Lung (tissue), 12 donors: ENCODE results near the gene METTL24. TPM values are rescaled to one million over a fixed set of nuclear protein-coding genes. Genes with fewer than 3 reads are reported as not detected.

Experiments
- ATAC-seq: fragments of 200-7000 bp; cut with Tn5 transposase; one replicate; pipeline ENCODE4 v1.9.1; 2020; ENCODE audit warnings: moderate number of reproducible peaks; ENCODE audit not compliant: insufficient read depth, low FRiP score
- DNase-seq, 3 donors: peaks; one replicate each; pipeline ENCODE4 v3.0.0-alpha.2; 2013 to 2017
- H3K27ac ChIP-seq, 2 donors: one replicate each; pipeline ENCODE4 v1.5.1; 2013; ENCODE audit warnings: mild to moderate bottlenecking in 2 of 2, moderate library complexity in 2 of 2, control low read depth in 1 of 2, inconsistent platforms in 1 of 2, low read depth in 1 of 2, low read length in 1 of 2
- H3K27me3 ChIP-seq, 3 donors: one replicate each; pipeline ENCODE4 v1.5.1; 2013; ENCODE audit warnings: low read length in 2 of 3; ENCODE audit not compliant: control insufficient read depth in 3 of 3, insufficient read depth in 3 of 3
- H3K36me3 ChIP-seq, 4 donors: one replicate each; pipeline ENCODE4 v1.5.1; 2013; ENCODE audit warnings: low read length in 4 of 4, mild to moderate bottlenecking in 1 of 4, moderate library complexity in 1 of 4; ENCODE audit not compliant: control insufficient read depth in 4 of 4, insufficient read depth in 4 of 4
- H3K4me1 ChIP-seq, 5 donors: one replicate each; pipeline ENCODE4 v1.5.1; 2013; ENCODE audit warnings: low read length in 5 of 5, mild to moderate bottlenecking in 2 of 5, moderate library complexity in 1 of 5; ENCODE audit not compliant: control insufficient read depth in 5 of 5, insufficient read depth in 5 of 5
- H3K4me3 ChIP-seq: one replicate; pipeline ENCODE4 v1.5.1; 2013; ENCODE audit warnings: mild to moderate bottlenecking, control low read depth, moderate library complexity
- H3K9ac ChIP-seq, 2 donors: one replicate each; pipeline ENCODE4 v1.5.1; 2013; ENCODE audit warnings: low read length in 2 of 2, control low read depth in 1 of 2; ENCODE audit not compliant: insufficient read depth in 1 of 2
- H3K9me3 ChIP-seq, 4 donors: one replicate each; pipeline ENCODE4 v1.5.1; 2013; ENCODE audit warnings: low read length in 3 of 4, mild to moderate bottlenecking in 1 of 4, moderate library complexity in 1 of 4; ENCODE audit not compliant: control insufficient read depth in 4 of 4, insufficient read depth in 3 of 4
- CTCF ChIP-seq: IDR thresholded peaks from 2 replicates; pipeline ENCODE4 v1.5.1; 2012; ENCODE audit warnings: mild to moderate bottlenecking; ENCODE audit errors: control extremely low read depth, extremely low read depth
- WGBS, 2 donors: extraction: QIAGEN DNeasy Blood & Tissue Kit; methylation state at CpG; one replicate each; pipeline ENCODE4 v1.1.7; 2013; 5-methylcytosine and 5-hydroxymethylcytosine counted together
- polyA plus RNA-seq, 2 donors: library from polyadenylated mRNA; stranded (reverse); fragments of 200-250 nt; gene quantifications; one replicate each; pipeline ENCODE4 v1.2.1, GENCODE V29; 2013
- total RNA-seq, 2 donors: library from RNA; depleted of rRNA in 1 of 2; stranded (reverse); fragments of >200 nt in 1 of 2; gene quantifications; one replicate each; pipeline ENCODE4 v1.2.1, GENCODE V29; 2014 to 2021
- donor health status: control.
- donor health status: control.
- donor health status: Bipolar disorder and iron deficiency.
- donor health status: healthy.
- donor health status: DM: yes; HTN: yes; CAD: no.

METTL24 gene
- total and polyA plus RNA-seq, 4 donors, result 0.73 to 3.7 (median 2.0) TPM; not detected in 1

GRCh38 chr6:110226261-110226660, 131.9 kb downstream of the METTL24 start:
- no peak for TF ChIP-seq CTCF
- no peak for ATAC-seq
- H3K27ac ChIP-seq, result no peak overlapping the region
- no peaks in the 10 kb centered on the region for H3K4me1 ChIP-seq
- H3K27me3 ChIP-seq, result no peaks in the 10 kb centered on the region
- no peak overlapping the region for H3K4me3 ChIP-seq
- no peak for DNase-seq
- WGBS, 2 donors, result 93 to 100% methylated on average over 1 of the region's 1 CpG
- H3K36me3 ChIP-seq, result peaks cover 8 to 31% (median 13%) of the 10 kb centered on the region in 4 donors
- no peaks in the 10 kb centered on the region for H3K9me3 ChIP-seq
- no peak overlapping the region for H3K9ac ChIP-seq

GRCh38 chr6:110221738-110222137, 136.4 kb downstream of the METTL24 start:
- H3K27ac ChIP-seq, result no peak overlapping the region
- H3K4me3 ChIP-seq, result no peak overlapping the region
- peaks cover 11 to 33% (median 18%) of the 10 kb centered on the region in 4 donors for H3K36me3 ChIP-seq
- ATAC-seq, result no peak
- TF ChIP-seq CTCF, result no peak
- no peaks in the 10 kb centered on the region for H3K9me3 ChIP-seq
- no peaks in the 10 kb centered on the region for H3K4me1 ChIP-seq
- no peak overlapping the region for H3K9ac ChIP-seq
- DNase-seq, result no peak
- H3K27me3 ChIP-seq, result no peaks in the 10 kb centered on the region

DNA sequence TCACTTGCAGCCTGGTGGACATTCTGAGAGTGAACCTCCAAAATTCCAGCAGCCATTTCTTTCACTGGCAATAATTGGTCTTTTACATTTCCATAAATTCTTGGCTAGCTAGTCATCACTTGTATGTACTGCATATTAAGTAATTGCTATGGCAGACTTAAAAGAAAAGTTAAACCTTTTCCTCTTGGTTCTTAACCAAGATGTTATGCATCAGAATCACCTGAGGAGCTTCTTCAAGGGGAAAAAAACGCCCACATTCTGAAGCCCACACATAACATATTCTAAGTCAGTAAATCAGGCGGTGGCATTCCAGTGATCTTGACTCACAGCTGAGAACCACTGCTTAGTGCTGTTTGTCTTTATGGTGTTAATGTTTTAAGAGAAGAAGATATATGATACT, 140.9 kb downstream of the METTL24 start:
- TF ChIP-seq CTCF, result no peak
- Histone ChIP-seq H3K9ac (no peak overlapping the region), H3K27ac (no peak overlapping the region), H3K4me3 (no peak overlapping the region), H3K36me3 (peaks cover 17 to 35% (median 27%) of the 10 kb centered on the region in 4 donors), H3K27me3 (no peaks in the 10 kb centered on the region), H3K9me3 (no peaks in the 10 kb centered on the region), H3K4me1 (no peaks in the 10 kb centered on the region)
- ATAC-seq, result no peak
- DNase-seq, result no peak
- WGBS, 2 donors, result 91 to 94% methylated on average over 2 of the region's 2 CpGs

DNA sequence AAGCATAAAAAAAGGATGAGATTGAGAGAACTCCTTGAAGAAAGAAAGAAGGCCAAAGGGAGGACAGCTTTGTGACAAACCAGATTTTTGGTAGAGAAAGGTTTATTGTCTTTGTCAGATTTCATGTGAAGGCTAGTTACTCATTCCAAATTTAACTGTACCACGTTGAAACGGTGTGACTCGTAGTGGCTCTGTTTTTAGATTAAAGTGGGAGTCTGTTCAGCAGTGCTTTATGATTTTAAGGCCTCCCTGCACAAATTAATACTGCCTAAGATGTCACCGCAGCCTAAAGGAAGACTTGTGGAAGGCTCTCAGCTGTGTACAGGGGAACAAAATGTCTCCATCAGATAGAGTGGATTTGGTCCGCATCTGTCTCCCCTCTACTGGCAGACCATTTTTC, 142.0 kb downstream of the METTL24 start:
- no peak for ATAC-seq
- WGBS, 2 donors, result 96 to 97% methylated on average over 5 of the region's 5 CpGs
- Histone ChIP-seq H3K4me3 (no peak overlapping the region), H3K9ac (no peak overlapping the region), H3K9me3 (no peaks in the 10 kb centered on the region), H3K27ac (no peak overlapping the region), H3K4me1 (no peaks in the 10 kb centered on the region), H3K36me3 (peaks cover 18 to 43% (median 27%) of the 10 kb centered on the region in 4 donors), H3K27me3 (no peaks in the 10 kb centered on the region)
- DNase-seq, result no peak
- TF ChIP-seq CTCF, result no peak
